Gastroesophageal sphincter (tissue), 3 donors: ENCODE measurements around the gene IKZF1.

Experiments used
- CTCF ChIP-seq, 4 experiments: fragments of 200-600 bp in 2 of 4; fragments of 450-650 bp in 2 of 4; sonication (generic) in 1 of 4; IDR thresholded peaks; one replicate each; pipeline ENCODE4 v1.5.1; 2017 to 2019; ENCODE audit warnings: antibody characterized with exemption in 4 of 4, mild to moderate bottlenecking in 2 of 4, moderate library complexity in 2 of 4
- POLR2A ChIP-seq, 2 donors: fragments of 450-650 bp; IDR thresholded peaks; one replicate each; pipeline ENCODE4 v1.6.1; 2017; ENCODE audit warnings: antibody characterized with exemption in 2 of 2, mild to moderate bottlenecking in 2 of 2, moderate library complexity in 1 of 2
- POLR2AphosphoS5 ChIP-seq: sonication (generic); formaldehyde crosslinking; IDR thresholded peaks from one replicate; pipeline ENCODE4 v1.6.1; 2017; ENCODE audit warnings: antibody characterized with exemption

DNA sequence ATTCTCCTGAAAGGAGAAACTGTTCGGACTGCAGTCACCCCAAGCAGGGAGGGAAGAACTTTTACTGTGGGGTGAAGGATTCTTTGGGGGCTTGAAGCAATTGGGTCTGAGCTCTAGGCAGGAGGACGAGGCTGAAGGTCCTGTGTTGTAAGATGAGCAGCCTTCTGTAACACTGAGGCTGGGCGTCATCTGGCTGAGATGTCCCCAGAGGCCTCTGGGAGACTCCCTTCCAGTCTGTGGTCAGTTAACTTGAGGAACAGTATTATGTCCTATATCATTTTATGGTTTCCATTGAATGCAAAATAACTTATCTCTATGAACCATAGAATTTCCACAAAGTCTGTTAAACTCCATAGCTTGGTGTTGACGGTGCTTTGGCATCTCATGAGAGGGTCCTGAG, 119.3 kb downstream of the IKZF1 start:
- TF ChIP-seq CTCF (IDR thresholded peaks at IDR 0.05), result no peak
- TF ChIP-seq POLR2A (IDR thresholded peaks at IDR 0.05), result no peak
- TF ChIP-seq POLR2AphosphoS5, result no peak
